ENCODE data around the gene RBKS.

RBKS gene

GRCh38 chr2:27736890-27737204, 153.3 kb downstream of the RBKS start:
- Histone ChIP-seq H3K4me1 (ENCODE audit: control insufficient read depth in 1 of 2, insufficient read depth in 2 of 2, low read length in 2 of 2) (peaks cover 3 to 10% of the 10 kb centered on the region in 2 experiments), H2BK120ac (ENCODE audit: insufficient read depth, low read length, poor library complexity) (no peak overlapping the region), H3K9me3 (ENCODE audit: insufficient read depth, low read depth, low read length) (peaks cover 4% of the 10 kb centered on the region), H2AFZ (ENCODE audit: insufficient read depth, low read length, poor library complexity) (no peak overlapping the region), H3K27ac (ENCODE audit: low read depth, low read length) (no peak overlapping the region), H3K27me3 (ENCODE audit: insufficient read depth, low read length) (no peaks in the 10 kb centered on the region), H3K4me2 (ENCODE audit: low read length) (no peak overlapping the region), H3K79me1 (ENCODE audit: low read length) (peaks cover 4% of the 10 kb centered on the region), H3K14ac (ENCODE audit: low read length) (no peak overlapping the region), H4K8ac (ENCODE audit: low read depth, low read length) (no peak overlapping the region), H3K36me3 (ENCODE audit: control insufficient read depth in 1 of 2, insufficient read depth in 2 of 2, low read length in 2 of 2) (no peaks in the 10 kb centered on the region), H2BK5ac (ENCODE audit: low read depth, low read length, poor library complexity) (no peak overlapping the region), H3K79me2 (ENCODE audit: control insufficient read depth, insufficient read depth, low read length, poor library complexity) (peaks cover 4% of the 10 kb centered on the region), H3K9ac (ENCODE audit: low read length) (no peak overlapping the region), H3K23ac (ENCODE audit: low read length) (no peak overlapping the region), H3K4me3 (ENCODE audit: low read depth, low read length) (no peak overlapping the region), H3K18ac (ENCODE audit: low read length) (no peak overlapping the region), H2BK12ac (ENCODE audit: low read length) (no peak overlapping the region), H3K4ac (ENCODE audit: low read depth, low read length) (no peak overlapping the region), H4K91ac (ENCODE audit: low read depth, low read length) (no peak overlapping the region), H2AK5ac (ENCODE audit: low read length) (no peak overlapping the region), H4K12ac (ENCODE audit: low read depth, low read length) (no peak overlapping the region)
- no peak for DNase-seq
- no CpG with 5 or more reads among the region's 6 CpGs for WGBS (ENCODE audit: extremely low coverage, insufficient coverage, insufficient read length)

GRCh38 chr2:27736031-27736889, 153.9 kb downstream of the RBKS start:
- Histone ChIP-seq H3K23ac (ENCODE audit: low read length) (no peak overlapping the region), H4K12ac (ENCODE audit: low read depth, low read length) (no peak overlapping the region), H2AK5ac (ENCODE audit: low read length) (no peak overlapping the region), H3K27me3 (ENCODE audit: insufficient read depth, low read length) (no peaks in the 10 kb centered on the region), H4K8ac (ENCODE audit: low read depth, low read length) (peak overlapping the region; percentile 84), H3K4me1 (ENCODE audit: control insufficient read depth in 1 of 2, insufficient read depth in 2 of 2, low read length in 2 of 2) (peaks cover 3 to 10% of the 10 kb centered on the region in 2 experiments), H3K79me1 (ENCODE audit: low read length) (peaks cover 4% of the 10 kb centered on the region), H3K18ac (ENCODE audit: low read length) (no peak overlapping the region), H3K36me3 (ENCODE audit: control insufficient read depth in 1 of 2, insufficient read depth in 2 of 2, low read length in 2 of 2) (no peaks in the 10 kb centered on the region), H3K79me2 (ENCODE audit: control insufficient read depth, insufficient read depth, low read length, poor library complexity) (peaks cover 4% of the 10 kb centered on the region), H2AFZ (ENCODE audit: insufficient read depth, low read length, poor library complexity) (peak overlapping the region; percentile 38), H3K9ac (ENCODE audit: low read length) (no peak overlapping the region), H2BK12ac (ENCODE audit: low read length) (no peak overlapping the region), H2BK120ac (ENCODE audit: insufficient read depth, low read length, poor library complexity) (no peak overlapping the region), H2BK5ac (ENCODE audit: low read depth, low read length, poor library complexity) (no peak overlapping the region), H3K4me3 (ENCODE audit: low read depth, low read length) (no peak overlapping the region), H3K4ac (ENCODE audit: low read depth, low read length) (no peak overlapping the region), H3K4me2 (ENCODE audit: low read length) (peak overlapping the region; percentile 76), H3K14ac (ENCODE audit: low read length) (no peak overlapping the region), H4K91ac (ENCODE audit: low read depth, low read length) (no peak overlapping the region), H3K27ac (ENCODE audit: low read depth, low read length) (no peak overlapping the region), H3K9me3 (ENCODE audit: insufficient read depth, low read depth, low read length) (peaks cover 3% of the 10 kb centered on the region)
- no CpG with 5 or more reads among the region's 10 CpGs for WGBS (ENCODE audit: extremely low coverage, insufficient coverage, insufficient read length)
- DNase-seq = no peak

GRCh38 chr2:27735263-27735904, 154.8 kb downstream of the RBKS start:
- Histone ChIP-seq H4K12ac (ENCODE audit: low read depth, low read length) (peak overlapping the region; percentile 55), H4K91ac (ENCODE audit: low read depth, low read length) (peak overlapping the region; percentile 82), H3K36me3 (ENCODE audit: control insufficient read depth in 1 of 2, insufficient read depth in 2 of 2, low read length in 2 of 2) (no peaks in the 10 kb centered on the region), H3K27me3 (ENCODE audit: insufficient read depth, low read length) (no peaks in the 10 kb centered on the region), H2BK5ac (ENCODE audit: low read depth, low read length, poor library complexity) (no peak overlapping the region), H3K27ac (ENCODE audit: low read depth, low read length) (no peak overlapping the region), H3K79me1 (ENCODE audit: low read length) (peaks cover 4% of the 10 kb centered on the region), H3K4ac (ENCODE audit: low read depth, low read length) (peak overlapping the region; percentile 5), H3K79me2 (ENCODE audit: control insufficient read depth, insufficient read depth, low read length, poor library complexity) (peaks cover 4% of the 10 kb centered on the region), H2BK12ac (ENCODE audit: low read length) (peak overlapping the region; percentile 41), H2BK120ac (ENCODE audit: insufficient read depth, low read length, poor library complexity) (peak overlapping the region; percentile 70), H3K4me3 (ENCODE audit: low read depth, low read length) (peak overlapping the region; percentile 55), H3K9ac (ENCODE audit: low read length) (peak overlapping the region; percentile 35), H3K9me3 (ENCODE audit: insufficient read depth, low read depth, low read length) (peaks cover 2% of the 10 kb centered on the region), H3K4me2 (ENCODE audit: low read length) (peak overlapping the region; percentile 76), H3K18ac (ENCODE audit: low read length) (peak overlapping the region; percentile 13), H2AFZ (ENCODE audit: insufficient read depth, low read length, poor library complexity) (peak overlapping the region; percentile 38), H2AK5ac (ENCODE audit: low read length) (no peak overlapping the region), H3K14ac (ENCODE audit: low read length) (peak overlapping the region; percentile 23), H3K4me1 (ENCODE audit: control insufficient read depth in 1 of 2, insufficient read depth in 2 of 2, low read length in 2 of 2) (peaks cover 3 to 10% of the 10 kb centered on the region in 2 experiments), H3K23ac (ENCODE audit: low read length) (no peak overlapping the region), H4K8ac (ENCODE audit: low read depth, low read length) (peak overlapping the region; percentile 84)
- WGBS (ENCODE audit: extremely low coverage, insufficient coverage, insufficient read length) = no CpG with 5 or more reads among the region's 51 CpGs
- DNase-seq = no peak

- Histone ChIP-seq H3K14ac (ENCODE audit: low read length) (no peak overlapping the region), H3K4me2 (ENCODE audit: low read length) (no peak overlapping the region), H4K12ac (ENCODE audit: low read depth, low read length) (no peak overlapping the region), H3K9me3 (ENCODE audit: insufficient read depth, low read depth, low read length) (peaks cover 2% of the 10 kb centered on the region), H3K9ac (ENCODE audit: low read length) (no peak overlapping the region), H2AK5ac (ENCODE audit: low read length) (no peak overlapping the region), H3K27me3 (ENCODE audit: insufficient read depth, low read length) (no peaks in the 10 kb centered on the region), H3K4me3 (ENCODE audit: low read depth, low read length) (no peak overlapping the region), H4K91ac (ENCODE audit: low read depth, low read length) (no peak overlapping the region), H4K8ac (ENCODE audit: low read depth, low read length) (no peak overlapping the region), H2BK120ac (ENCODE audit: insufficient read depth, low read length, poor library complexity) (no peak overlapping the region), H2BK5ac (ENCODE audit: low read depth, low read length, poor library complexity) (no peak overlapping the region), H3K4ac (ENCODE audit: low read depth, low read length) (no peak overlapping the region), H3K36me3 (ENCODE audit: control insufficient read depth in 1 of 2, insufficient read depth in 2 of 2, low read length in 2 of 2) (no peaks in the 10 kb centered on the region), H2AFZ (ENCODE audit: insufficient read depth, low read length, poor library complexity) (no peak overlapping the region), H2BK12ac (ENCODE audit: low read length) (no peak overlapping the region), H3K18ac (ENCODE audit: low read length) (no peak overlapping the region), H3K27ac (ENCODE audit: low read depth, low read length) (no peak overlapping the region), H3K79me1 (ENCODE audit: low read length) (peaks cover 4% of the 10 kb centered on the region), H3K23ac (ENCODE audit: low read length) (no peak overlapping the region), H3K79me2 (ENCODE audit: control insufficient read depth, insufficient read depth, low read length, poor library complexity) (peaks cover 4% of the 10 kb centered on the region), H3K4me1 (ENCODE audit: control insufficient read depth in 1 of 2, insufficient read depth in 2 of 2, low read length in 2 of 2) (peaks cover 3 to 14% of the 10 kb centered on the region in 2 experiments)
- no CpG with 5 or more reads among the region's 1 CpG for WGBS (ENCODE audit: extremely low coverage, insufficient coverage, insufficient read length)
- DNase-seq = no peak
These were observed 155.9 kb downstream of the RBKS start for GRCh38 chr2:27734305-27734704.

Data from trophoblast cell (in vitro differentiated cells and primary cell).